ENCODE measurements around the gene PPM1F. TPM values are rescaled to one million over a fixed set of nuclear protein-coding genes. Genes with fewer than 3 reads are reported as not detected.

PPM1F gene
- polyA plus RNA-seq, 3 donors, result 8.0 to 26.8 (median 23.4) TPM

- H3K27ac ChIP-seq (ENCODE audit: low read depth, low read length), result no peak overlapping the region
- WGBS, 3 donors, result 88 to 89% (median 89%) methylated on average over 3 of the region's 3 CpGs
Observed at GRCh38 chr22:21932347-21932746, 20.3 kb downstream of the PPM1F start.

DNA sequence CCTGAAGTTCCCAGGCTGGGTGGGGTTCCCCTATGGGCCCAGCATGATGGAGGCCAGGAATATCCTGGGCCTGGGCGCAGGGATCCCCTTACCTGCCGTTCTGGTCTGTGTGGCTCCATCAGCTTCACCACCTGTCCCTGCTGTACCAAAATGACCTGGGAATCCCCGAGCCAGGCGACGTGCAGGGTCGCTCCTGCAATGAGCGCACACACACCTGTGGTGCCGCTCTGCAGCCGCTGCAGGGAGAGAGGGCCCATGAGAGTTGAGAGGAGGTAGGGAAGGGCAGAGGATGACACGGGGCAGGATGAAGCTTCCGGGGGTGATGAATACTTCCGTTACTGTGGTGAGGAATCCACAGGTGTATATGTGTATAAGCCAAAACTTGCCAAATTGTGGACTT is 21.6 kb downstream of the PPM1F start:
- no peak overlapping the region for H3K27ac ChIP-seq (ENCODE audit: low read depth, low read length)
- WGBS, 3 donors, result 92 to 94% (median 94%) methylated on average over 12 of the region's 12 CpGs

- WGBS, 3 donors, result 90 to 95% (median 94%) methylated on average over 5 to 6 of the region's 6 CpGs
- no peak overlapping the region for H3K27ac ChIP-seq (ENCODE audit: low read depth, low read length)
Observed at GRCh38 chr22:21929253-21929652, 23.4 kb downstream of the PPM1F start.

GRCh38 chr22:21928048-21928447 is 24.6 kb downstream of the PPM1F start:
- no peak overlapping the region for H3K27ac ChIP-seq (ENCODE audit: low read depth, low read length)
- WGBS, 3 donors, result 60 to 84% (median 75%) methylated on average over 12 of the region's 12 CpGs

- 78 to 82% (median 80%) methylated on average over 14 to 16 of the region's 16 CpGs for WGBS, 3 donors
Observed at GRCh38 chr22:21927174-21927823, 25.3 kb downstream of the PPM1F start.

GRCh38 chr22:21926728-21927127 is 25.9 kb downstream of the PPM1F start:
- 74 to 91% (median 87%) methylated on average over 4 of the region's 4 CpGs for WGBS, 3 donors
- H3K27ac ChIP-seq (ENCODE audit: low read depth, low read length), result no peak overlapping the region

More at GRCh38 chr22:21927174-21927823, 25.3 kb downstream of the PPM1F start:
- H3K27ac ChIP-seq (ENCODE audit: low read depth, low read length), result no peak overlapping the region

DNA sequence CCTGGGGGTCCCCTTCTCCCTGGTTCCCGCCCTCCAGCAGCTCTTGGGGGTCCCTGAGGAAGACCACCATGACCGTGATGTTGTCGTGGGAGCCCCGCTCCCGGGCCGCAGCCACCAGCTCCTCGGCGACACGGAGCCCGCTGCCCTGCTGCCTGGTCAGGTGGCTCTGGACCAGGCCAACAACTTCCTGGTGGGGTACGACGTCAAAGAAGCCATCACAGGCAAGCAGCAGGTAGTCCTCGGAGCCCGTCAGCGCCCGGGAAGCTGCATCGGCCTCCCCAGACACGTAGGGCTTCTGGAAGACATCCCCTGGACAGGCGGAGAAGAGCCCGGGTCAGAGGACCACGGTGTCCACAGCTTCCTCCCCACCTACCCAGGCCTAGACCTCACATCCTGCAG is 29.5 kb downstream of the PPM1F start:
- WGBS, 3 donors, result 95 to 96% (median 96%) methylated on average over 21 of the region's 21 CpGs
- no peak overlapping the region for H3K27ac ChIP-seq (ENCODE audit: low read depth, low read length)

- WGBS, 3 donors, result 90 to 93% (median 91%) methylated on average over 20 of the region's 20 CpGs
- no peak overlapping the region for H3K27ac ChIP-seq (ENCODE audit: low read depth, low read length)
Observed at GRCh38 chr22:21922370-21923162, 30.1 kb downstream of the PPM1F start.

- no peak overlapping the region for H3K27ac ChIP-seq (ENCODE audit: low read depth, low read length)
- WGBS, 3 donors, result 26 to 82% (median 80%) methylated on average over 8 of the region's 8 CpGs
Observed at GRCh38 chr22:21921729-21922128, 30.9 kb downstream of the PPM1F start.

DNA sequence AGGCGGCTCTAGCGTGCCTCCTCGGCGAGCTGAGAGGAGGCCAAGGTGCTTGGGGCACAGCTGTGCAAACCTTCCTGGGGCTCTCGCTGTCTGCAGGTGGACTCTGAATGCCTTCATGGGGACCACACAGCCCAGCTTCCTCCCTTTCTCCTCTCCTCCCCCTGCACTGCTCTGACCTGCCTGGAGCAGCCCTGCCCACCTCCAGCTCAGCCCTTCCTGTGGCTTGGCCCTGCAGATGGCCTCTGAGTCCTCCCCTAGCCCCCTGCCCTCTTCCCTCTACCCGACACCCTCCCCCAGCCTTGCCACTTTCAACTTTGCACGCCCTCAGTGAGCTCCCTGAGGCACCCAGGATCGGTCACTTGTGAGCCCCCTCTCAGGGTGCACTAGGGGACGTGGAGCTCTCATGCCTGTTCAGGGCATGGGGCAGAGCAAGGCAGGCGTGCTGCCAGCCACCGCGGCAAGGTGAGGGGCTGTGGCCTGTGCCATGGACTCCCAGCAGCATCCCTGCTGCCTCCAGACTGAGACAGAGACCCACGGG is 31.4 kb downstream of the PPM1F start:
- WGBS, 3 donors, result 32 to 88% (median 85%) methylated on average over 12 to 13 of the region's 13 CpGs
- H3K27ac ChIP-seq (ENCODE audit: low read depth, low read length), result no peak overlapping the region

GRCh38 chr22:21920341-21921183 is 32.1 kb downstream of the PPM1F start:
- 73 to 87% (median 86%) methylated on average over 16 of the region's 16 CpGs for WGBS, 3 donors
- no peak overlapping the region for H3K27ac ChIP-seq (ENCODE audit: low read depth, low read length)

DNA sequence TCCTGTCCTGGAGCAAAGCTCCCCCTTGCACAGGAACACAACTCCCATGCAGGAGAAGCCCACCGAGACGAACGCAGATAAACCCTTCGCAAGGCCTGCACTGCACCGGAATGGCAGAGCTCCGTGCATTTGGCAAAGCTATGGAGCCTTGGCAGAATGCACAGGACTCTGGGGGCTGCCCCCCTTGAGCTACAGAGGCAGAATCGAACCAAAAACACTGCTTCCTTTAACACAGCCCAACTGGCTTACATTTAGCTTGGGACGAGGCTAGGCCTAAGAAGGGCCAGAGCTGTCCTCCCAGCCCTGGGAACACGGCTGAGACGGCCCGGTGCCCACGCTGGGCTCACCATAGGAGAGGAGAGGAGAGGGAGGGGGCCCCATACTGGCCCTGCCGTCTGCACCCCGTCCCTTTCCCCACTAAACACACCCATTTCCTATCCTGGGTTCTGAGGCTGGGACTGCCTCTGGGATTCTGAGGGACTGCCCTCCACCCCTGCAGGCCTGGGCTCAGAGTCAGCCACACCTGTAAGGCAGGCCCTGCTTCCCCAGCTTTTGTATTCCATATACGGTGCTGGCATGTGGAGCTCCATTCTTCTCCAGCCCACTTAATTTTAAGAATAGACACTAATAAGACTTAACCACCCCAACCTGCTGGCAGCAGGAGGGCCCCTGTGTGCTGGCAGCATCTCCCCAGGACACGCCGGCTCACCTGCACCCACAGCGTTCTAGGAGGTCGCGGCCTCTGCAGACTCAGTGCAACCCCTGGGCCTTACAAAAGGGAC is 32.9 kb downstream of the PPM1F start:
- no peak overlapping the region for H3K27ac ChIP-seq (ENCODE audit: low read depth, low read length)
- 81 to 91% (median 87%) methylated on average over 19 to 20 of the region's 20 CpGs for WGBS, 3 donors

- 93 to 95% (median 94%) methylated on average over 12 of the region's 12 CpGs for WGBS, 3 donors
- H3K27ac ChIP-seq (ENCODE audit: low read depth, low read length), result no peak overlapping the region
Observed at GRCh38 chr22:21918466-21919185, 34.0 kb downstream of the PPM1F start.

DNA sequence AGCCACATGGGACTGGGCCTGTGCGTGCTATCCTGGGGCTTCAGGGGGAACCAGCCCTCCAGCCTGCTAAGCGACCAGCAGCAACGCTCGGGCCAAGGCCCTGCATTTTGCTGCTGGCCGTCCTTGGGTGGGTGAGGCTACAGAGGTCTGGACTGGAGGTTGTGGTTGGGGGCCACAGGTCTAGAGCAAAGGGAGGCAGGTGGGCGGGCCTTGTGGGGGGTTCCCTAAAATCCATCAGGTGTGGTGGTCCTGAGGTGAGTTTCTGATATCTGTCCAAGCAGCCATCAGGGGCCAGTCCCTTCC is 34.7 kb downstream of the PPM1F start:
- H3K27ac ChIP-seq (ENCODE audit: low read depth, low read length), result no peak overlapping the region
- 88 to 95% (median 91%) methylated on average over 6 of the region's 6 CpGs for WGBS, 3 donors

- H3K27ac ChIP-seq (ENCODE audit: low read depth, low read length), result no peak overlapping the region
Observed at GRCh38 chr22:21917181-21917958, 35.3 kb downstream of the PPM1F start.

DNA sequence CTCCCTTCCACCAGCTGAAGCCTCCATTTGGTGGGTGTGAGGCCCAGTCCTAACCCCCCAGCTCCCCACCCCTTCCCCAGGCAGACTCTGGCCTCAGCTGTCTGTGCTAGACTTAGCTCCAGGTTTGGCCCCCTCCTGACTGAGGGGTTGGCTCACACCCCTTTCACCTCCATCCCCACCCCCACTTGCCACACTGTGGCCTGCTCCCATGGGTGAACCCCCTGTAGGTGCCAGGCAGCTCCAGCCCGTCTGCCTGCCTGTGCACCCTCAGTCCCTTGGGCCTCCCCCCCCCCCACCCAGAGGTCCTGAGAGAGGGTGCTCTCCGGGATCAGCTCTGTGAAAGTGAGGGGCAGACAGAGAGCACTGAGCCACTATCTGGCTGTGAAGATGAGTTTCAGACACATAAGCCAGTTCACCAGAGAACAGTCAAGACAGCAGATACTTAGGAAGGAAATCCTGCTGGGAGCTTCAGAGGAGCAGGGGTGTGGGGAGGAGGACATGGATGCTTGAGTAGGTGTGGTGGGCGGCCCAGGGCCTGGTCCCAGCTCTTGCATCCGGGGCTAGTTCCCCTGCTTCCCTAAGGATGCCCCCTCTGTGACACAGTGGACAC is 36.2 kb downstream of the PPM1F start:
- no peak overlapping the region for H3K27ac ChIP-seq (ENCODE audit: low read depth, low read length)
- 75 to 85% (median 79%) methylated on average over 4 of the region's 4 CpGs for WGBS, 3 donors

More at GRCh38 chr22:21917181-21917958, 35.3 kb downstream of the PPM1F start:
- 25 to 64% (median 57%) methylated on average over 17 of the region's 17 CpGs for WGBS, 3 donors

Measured in adipose tissue (tissue), 3 donors.